Limb (tissue), 2 donors: Measurements from ENCODE around the gene PRRC2A.

Experiments used
- DNase-seq, 2 donors: peaks; one replicate each; pipeline ENCODE4 v3.0.0-alpha.2; 2016; ENCODE audit errors: extremely low spot score in 2 of 2

PRRC2A gene

DNA sequence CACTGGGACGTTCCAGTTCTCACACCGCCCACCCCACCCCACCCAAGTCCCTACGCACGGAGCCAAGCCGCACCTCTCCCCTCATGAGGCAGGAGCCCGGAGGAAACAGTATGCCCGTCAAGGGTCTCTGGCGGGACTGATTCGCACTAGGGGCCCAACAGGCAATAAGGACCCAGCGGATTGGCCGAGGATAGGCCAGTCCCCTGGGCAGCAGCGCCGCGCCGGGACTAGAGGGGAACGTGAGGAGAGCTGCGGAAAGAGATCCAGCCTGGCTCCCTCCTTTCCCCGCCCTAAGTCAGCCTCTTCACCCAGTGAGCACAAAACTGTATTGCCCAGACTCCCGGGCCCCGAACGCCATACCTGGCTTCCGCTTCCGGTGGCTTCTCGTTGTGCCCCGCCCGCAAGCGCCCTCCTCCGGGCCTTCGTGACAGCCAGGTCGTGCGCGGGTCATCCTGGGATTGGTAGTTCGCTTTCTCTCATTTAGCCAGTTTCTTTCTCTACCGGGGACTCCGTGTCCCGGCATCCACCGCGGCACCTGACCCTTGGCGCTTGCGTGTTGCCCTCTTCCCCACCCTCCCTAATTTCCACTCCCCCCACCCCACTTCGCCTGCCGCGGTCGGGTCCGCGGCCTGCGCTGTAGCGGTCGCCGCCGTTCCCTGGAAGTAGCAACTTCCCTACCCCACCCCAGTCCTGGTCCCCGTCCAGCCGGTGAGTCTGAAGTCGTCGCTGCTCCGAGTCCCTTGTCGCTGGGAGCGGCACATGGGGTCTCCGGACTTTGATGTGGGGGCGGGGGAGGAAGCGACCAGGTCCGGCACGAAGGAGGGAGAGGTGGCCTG is 45.2 kb downstream of the PRRC2A start, which contains the start of gene CSNK2B:
Gene CSNK2B (plus strand): TSS at position 580 of the 836 bp plus-strand sequence. CDS start 752 bp downstream, outside the sequence.
- peak; percentile 98 to 99 for DNase-seq

DNA sequence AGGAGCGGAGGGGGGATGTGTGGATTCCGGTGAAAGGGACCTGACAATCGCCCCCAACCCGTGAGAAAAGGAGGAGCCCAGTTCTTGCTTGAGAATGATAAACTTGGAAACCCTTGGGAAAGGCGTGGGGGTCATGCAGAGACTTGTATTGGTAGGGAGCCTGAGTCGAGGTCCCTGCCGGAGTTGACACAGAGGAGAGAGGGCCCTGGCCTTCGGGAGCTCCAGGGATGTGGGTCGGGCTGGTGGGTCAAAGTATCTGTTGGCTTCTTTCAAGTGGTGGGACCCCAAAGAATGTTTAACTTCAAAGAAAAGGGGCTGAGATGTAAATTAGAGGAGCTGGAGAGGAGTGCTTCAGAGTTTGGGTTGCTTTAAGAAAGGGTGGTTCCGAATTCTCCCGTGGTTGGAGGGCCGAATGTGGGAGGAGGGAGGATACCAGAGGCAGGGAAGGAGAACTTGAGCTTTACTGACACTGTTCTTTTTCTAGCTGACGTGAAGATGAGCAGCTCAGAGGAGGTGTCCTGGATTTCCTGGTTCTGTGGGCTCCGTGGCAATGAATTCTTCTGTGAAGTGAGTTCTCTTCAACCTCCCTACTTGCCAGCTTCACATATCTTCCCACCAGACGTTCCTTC is 45.9 kb downstream of the PRRC2A start:
- no peak for DNase-seq

DNA sequence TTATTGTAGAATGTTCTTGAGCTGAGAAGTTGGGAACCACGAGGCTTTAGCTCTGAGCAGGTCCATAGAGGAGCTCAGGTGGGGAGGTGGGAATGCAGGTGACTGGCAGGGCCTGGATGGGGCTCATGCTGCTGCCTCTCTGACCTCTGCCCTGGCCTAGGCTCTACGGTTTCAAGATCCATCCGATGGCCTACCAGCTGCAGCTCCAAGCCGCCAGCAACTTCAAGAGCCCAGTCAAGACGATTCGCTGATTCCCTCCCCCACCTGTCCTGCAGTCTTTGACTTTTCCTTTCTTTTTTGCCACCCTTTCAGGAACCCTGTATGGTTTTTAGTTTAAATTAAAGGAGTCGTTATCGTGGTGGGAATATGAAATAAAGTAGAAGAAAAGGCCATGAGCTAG is 49.2 kb downstream of the PRRC2A start, which contains the start of gene LY6G5B:
Gene LY6G5B (plus strand): TSS at position 301 of the 400 bp plus-strand sequence. CDS start 975 bp downstream, outside the sequence.
- no peak for DNase-seq

DNA sequence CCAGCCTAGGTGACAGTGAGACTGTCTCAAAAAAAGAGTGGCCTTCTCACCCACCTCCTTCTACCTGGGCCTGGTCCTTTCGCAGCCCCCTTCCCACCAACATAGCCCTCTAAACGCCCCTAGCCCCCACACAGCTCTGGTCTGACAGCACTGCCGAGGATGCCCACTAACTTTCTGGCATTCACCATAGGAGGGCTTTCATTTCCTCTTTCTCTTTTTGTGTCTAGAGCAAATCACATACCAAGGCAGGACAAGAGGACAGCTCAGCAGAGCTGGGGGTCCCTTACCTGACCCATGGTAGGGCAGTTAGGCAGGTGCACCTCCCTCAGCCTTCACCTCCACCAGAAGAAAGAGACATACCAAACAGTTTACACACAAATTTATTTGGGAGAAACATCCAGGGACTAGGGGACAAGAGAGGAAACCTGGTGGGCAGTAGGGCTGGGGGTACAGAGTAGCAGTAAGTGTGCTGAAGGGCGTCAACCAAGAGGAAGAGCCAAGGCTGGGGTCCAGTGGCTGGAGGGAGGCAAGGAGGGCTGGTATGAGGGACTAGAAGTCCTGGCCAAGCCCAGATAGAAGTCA is 55.9 kb downstream of the PRRC2A start:
- no peak for DNase-seq

DNA sequence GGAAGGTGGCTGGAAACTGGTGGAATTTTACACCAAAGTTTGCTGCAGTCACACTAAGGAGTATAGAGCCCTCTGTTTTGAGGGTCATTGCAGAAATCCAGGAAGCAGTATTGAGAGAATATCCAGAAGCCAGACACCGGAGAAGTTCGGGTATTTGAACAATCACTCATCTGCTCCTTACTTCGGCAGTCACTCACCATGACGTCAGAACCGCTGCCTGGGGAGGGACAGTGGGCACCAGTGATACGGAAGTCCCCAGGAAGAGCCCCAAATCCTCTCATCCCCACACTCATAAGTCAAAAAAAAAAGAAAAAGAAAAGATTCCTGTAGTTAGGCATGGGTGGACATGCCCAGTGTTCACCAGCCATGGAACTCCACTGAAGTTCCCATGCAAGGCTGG is 56.4 kb downstream of the PRRC2A start:
- no peak for DNase-seq

DNA sequence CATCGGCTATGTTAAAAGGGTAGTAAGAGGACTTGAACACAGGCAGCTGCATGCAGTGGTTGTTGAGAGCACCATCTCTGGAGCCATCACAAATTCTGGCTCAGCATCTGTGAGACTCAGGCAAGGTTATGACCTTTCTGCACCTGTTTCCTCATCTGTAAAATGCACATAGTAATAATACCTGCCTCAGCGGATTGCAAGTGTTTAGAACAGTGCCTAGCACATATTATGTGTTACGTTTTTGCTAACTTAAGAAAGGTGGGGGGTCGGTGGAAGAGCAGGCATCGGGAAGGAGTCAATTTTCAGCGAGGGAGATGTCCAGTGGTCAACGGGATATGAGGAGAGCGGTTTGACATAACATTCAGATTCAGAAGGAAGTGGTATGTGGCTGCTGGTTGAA is 57.4 kb downstream of the PRRC2A start:
- no peak for DNase-seq

DNA sequence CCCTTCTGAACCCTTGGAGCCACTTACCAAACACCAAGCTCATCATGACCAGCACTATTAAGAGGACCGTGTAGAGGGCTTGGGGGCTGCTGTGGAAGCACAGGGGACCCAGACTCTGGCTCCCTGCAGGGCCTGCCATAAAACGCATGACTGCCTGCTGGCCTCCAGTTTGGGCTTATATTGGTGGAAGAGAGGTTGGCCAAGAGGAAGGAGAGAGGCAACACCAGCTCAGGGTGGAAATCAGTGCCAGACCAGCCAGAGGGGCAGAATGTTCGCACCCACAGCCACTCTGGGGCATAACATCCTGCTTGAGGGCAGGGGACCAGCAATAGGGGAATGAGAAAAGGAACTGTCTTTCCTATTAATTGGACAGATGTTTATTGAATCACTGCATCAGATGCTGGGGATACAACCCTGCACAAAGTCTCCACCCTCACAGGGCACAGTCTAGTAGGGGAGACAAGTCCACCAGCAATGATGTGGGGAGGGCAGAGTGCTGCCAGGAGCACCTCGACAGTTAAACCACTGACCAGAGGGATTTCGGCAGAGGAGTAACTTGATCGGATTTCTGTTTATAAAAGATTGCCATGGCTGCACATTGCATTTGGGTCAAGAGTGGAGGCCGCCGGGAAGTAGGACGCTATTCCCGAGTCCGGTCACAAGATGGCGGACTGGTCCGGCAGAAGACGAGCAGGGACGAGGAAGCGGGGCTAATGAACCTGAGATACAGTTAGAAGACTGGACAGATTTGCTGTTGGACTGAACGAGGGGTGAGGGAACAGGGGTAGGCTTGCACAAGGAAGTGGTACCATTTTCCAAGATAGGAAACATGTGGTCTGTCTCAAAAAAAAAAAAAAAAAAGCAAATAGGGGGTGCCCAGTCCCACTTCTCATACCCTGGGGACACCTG is 60.0 kb downstream of the PRRC2A start, which contains the start of gene LY6G5C:
Gene LY6G5C (minus strand): TSS at position 842 of the 909 bp plus-strand sequence. CDS start 694 bp downstream, at position 148.
- DNase-seq = peak; percentile 86 to 92

DNA sequence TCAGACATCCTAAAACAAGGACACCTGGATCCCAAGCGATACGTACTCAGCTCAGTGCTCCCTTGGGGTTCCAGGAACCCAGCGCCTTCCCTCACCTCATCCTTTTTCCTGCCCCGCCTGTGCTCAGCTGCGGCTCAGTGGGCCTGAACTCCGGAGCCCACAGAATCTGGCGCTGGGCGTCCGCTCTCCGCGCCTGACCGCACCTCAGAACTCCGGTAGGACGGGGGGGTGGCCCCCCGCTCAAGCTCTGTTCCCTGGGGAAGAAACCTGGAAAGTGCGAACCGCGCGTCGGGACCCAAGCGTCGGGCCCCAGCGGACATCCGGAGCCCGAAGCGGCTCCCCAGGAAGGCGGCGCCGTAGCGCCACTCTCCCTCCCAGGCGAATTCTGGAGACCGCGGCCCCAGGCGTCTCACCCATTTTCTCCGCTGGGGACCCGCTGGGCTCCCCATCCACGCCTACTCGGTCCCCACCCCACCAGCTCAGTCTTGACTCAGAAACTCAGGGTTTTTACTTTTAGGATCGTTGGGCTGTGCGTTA is 60.7 kb downstream of the PRRC2A start:
- DNase-seq = peak in 1 of 2 donors; percentile 56

DNA sequence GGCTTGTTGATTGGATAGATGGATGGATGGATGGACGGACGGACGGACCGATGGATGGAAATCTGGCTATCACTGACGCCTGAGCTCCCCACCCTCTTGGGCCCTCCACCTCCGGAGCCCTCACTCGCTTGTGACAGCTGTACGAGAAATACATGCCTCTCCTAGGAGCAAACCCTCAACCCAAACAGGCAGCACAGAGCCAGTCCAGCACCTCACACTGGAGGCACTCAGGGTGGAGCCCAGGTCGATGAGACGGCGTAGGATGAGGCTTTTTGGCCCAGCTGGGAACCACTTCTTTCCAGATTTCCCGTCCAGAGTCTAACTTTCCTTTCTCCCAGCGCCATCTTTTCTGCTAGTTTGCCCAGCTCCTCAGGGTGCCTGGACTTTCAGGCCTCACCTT is 63.1 kb downstream of the PRRC2A start:
- DNase-seq = no peak

DNA sequence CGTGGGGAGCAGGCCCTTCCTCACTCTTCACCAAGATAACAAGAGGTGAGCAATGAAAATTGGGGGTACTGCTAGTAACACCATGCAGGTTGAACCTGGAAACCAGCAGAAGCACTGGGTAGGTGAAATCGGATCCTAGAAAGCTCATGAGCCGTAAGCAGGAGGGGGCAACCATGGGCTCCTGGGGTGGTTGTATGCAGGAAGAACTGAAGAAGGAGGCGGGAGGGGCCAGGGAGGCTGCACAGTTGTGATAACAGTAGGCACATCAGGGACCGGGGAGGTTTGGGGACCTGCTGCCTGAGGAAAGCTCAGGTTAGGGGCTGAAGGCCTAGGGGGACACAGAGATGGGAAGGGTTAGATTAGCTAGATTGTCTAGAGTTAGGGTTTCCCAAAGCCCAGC is 66.0 kb downstream of the PRRC2A start:
- no peak for DNase-seq

DNA sequence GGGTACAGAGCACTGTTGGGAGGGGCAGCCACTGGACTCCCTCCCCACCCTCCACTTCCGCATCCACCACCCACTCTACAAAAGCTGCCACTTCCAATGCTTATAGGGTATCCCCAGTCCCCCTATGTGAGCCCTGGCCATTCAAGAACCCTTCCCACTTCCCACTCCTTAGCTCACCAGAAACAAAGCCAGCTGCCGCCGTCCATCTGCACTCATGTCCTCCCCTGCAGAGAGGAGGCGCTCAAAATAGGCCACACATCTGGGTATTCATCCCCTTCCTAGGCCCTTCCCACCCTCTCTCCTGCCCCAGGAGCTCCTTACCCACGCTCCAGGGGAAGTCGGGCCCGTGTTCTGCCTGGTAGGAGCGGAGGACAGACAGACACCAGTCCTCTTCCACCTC is 66.8 kb downstream of the PRRC2A start:
- no peak for DNase-seq
